GM18498 (cell line): Measurements from ENCODE around the gene TMEM239.
"Not testable (repeated sequence)": the region's sequence is repeated elsewhere in the genome, so short reads cannot be mapped to it uniquely, and the experiment has no call there.

Experiments
- ATAC-seq: cut with Tn5 transposase; IDR thresholded peaks from one replicate; pipeline ENCODE4 v1.9.1; 2021; ENCODE audit warnings: mild to moderate bottlenecking, moderate library complexity; ENCODE audit not compliant: unreplicated experiment

The TMEM239 gene

GRCh38 chr20:2816030-2816582, at the start of gene TMEM239:
Gene TMEM239 (plus strand): TSS chr20:2816364. CDS start chr20:2816555, 191 bp downstream.
- no peak for ATAC-seq

DNA sequence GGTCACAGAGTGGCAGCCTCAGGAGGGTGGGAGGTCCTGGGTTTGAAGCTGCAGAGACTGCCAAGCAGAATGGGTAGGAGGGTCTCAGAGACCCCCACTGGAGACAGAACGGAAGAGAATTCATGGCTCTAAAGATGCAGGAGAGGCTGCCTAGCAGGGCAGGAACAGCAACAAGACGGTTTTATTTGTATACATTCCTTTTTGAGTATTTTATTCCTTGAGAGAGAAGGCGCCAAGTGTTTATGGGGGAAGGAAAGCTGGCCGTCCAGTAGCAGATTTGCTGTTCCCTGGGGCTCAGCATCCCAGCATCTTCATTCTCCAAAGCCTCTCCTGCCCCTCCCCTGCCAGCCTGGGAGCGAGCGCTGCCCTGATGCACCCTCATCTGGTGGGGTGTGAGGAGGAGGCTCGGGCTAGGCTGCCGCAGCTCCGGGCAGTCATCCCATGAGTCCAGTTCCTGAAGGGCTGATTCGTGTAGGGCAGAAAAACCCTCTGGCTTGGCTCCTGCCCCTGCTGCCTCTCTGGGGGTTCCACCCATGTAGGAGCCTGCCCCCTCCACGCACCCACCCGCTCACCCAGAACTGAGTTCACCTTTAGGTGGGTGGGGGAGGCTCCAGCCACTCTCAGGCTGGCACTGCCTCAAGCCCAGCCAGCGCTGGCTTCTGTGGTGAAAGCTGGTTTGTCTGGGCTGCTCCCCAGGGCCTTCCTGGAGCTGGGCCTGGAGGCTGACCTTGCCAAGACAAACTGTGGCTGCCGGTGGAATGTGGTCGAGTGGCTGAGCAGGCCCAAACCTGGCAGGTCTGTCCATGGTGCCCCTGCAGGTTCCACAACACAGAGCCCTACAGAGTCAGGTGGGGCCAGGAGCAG, 48.2 kb upstream of the TMEM239 start:
- ATAC-seq, result no peak

DNA sequence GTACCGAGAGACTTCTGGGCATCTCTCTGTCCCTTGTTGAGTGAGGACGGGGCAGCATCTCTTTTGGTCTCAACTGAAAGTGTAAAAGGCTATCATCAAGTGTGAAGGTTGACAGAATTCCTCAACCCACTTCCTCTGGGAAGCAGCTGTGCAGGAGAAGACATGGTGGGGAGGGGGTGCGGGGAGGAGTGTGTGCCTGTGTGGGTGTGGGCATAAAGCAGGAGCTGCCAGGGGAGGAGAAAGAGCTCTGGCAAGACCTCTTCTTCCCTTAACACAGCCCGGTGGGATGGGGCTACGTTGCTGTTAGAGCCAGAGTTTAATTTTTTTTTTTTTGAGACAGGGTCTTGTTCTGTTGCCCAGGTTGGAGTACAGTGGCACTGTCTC, 47.5 kb upstream of the TMEM239 start:
- ATAC-seq, result no peak

- ATAC-seq, result not testable (repeated sequence)
Observed at GRCh38 chr20:2770091-2770490, 46.1 kb upstream of the TMEM239 start.

GRCh38 chr20:2771631-2772080, 44.5 kb upstream of the TMEM239 start:
- ATAC-seq, result no peak

DNA sequence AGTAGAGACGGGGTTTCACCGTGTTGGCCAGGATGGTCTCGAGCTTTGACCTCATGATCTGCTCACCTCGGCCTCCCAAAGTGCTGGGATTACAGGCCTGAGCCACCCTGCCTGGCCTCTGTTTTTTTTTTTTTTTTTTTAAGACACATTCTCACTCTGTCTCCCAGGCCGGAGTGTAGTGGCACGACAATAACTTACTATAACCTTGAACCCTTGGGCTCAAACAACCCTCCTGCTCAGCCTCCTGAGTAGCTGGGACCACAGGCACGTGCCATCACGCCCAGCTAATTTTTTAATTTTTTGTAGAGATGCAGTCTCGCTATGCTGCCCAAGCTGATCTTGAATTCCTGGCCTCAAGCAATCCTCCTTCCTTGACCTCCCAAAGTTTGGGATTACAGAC, 42.4 kb upstream of the TMEM239 start:
- ATAC-seq, result no peak

DNA sequence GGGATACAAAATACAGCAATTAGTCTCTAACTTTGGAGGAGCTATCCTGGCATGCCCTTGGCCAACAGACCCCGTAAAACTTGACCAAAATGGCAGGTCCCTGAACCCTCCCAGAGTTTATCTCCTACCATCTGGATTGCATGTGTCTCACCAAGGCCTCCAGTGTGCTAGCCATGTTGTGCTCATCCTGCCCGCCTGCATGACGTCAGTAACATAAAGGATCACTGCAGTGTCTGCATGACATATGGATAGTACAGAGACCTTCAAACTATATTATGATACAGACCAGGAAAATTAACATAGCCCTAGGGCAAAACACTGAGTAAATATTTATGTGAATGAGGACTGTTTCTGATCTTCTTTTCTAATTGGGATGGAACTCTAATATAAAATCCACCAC, 41.0 kb upstream of the TMEM239 start:
- no peak for ATAC-seq

DNA sequence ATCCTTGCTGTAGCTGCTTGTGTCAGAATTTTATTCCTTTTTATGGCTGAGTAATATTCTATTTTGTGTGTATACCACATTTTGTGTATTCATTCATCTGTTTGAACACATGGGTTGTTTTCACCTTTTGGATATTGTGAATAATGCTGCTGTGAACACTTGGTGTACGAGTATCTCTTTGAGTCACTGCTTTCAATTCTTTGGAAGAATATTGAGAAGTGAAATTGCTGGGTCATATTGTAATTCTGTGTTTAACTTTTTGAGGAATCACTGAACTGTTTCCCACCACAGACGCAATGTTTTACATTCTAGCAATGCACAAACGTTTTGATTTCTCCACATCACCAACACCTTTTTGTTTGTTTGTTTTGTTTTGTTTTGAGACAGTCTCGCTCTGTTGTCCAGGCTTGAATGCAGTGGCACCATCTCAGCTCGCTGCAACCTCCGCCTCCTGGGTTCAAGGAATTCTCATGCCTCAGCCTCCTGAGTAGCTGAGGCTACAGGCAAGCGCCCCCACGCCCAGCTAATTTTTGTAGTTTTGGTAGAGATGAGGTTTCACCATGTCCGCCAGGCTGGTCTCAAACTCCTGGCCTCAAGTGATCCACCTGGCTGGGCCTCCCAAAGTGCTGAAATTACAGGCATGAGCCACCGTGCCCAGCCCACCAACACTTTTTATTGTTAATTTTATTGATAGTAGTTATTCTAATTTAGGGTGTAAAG, 37.4 kb upstream of the TMEM239 start:
- no peak for ATAC-seq

DNA sequence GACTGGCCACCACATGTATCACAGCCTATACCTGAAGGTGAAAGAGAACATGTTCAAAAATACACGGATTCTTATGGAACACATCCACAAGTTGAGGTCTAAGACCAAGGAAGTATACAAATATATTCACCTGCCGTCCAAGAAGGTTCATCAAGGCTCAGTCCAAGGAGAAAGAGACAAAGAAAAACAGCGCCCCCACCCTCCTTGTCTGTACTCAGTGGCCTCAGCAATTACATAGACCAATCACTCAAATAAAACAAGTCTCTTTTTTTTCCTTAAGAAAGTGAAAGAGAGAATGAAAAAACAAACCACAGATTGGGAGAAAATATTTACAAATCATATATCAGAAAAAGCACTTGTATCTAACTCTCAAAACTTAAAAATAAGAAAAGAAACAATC, 35.2 kb upstream of the TMEM239 start:
- ATAC-seq, result no peak

DNA sequence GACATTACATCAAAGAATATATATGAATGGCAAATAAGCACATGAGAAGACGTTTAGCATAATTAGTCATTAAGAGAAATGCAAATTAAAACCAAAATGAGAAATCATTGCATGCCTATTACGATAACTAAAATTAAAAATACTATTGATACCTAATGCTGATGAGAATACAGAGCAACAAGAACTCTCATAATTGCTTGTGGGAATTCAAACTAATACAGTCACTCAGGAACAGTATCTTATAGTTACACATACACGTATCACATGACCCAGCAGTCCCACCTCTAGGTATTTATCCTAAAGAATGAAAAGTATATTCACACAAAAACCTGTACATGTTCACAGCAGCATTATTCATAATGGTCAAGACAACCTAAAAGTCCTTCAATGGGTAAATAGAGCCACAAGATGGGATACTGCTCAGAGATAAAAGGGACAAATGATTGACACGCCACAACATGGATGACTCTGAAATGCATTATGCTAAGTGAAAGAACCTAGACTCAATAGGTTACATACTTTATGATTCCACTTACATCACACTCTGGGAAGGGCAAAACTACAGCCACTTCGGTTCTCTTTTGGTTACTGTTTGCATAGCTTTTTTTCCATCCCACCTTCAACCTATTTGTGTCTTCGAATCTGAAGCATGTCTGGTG, 32.1 kb upstream of the TMEM239 start:
- ATAC-seq, result no peak

- no peak for ATAC-seq
Observed at GRCh38 chr20:2793471-2793870, 22.7 kb upstream of the TMEM239 start.

GRCh38 chr20:2794202-2794748, 21.9 kb upstream of the TMEM239 start:
- no peak for ATAC-seq

DNA sequence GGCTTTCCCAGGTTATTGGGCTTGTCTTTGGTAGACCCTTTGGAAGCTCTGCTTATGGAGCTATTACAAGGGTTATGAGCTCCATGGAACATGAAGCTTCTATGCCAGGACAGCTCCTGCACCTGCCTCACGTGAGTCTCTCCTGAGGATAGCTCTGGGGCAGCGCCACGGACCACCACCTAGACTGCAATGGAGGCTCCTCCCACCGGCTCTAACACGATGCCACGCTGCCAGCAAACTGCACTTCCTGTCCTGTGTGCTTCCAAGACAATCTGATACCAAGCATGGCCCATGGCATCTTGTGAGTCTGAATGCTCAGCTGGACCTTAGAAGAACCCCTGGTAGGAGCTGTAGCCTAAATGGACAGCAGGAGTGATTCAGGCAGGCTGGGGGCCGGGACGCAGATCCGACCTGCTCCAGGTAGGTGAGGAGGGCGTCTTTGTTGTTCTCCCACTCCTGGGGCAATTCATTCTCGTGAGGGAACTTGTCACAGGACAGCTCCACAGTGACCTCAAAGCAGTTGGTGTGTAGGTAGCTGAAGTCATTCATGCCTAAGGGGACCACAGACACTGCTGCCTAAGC, 21.2 kb upstream of the TMEM239 start:
- ATAC-seq, result no peak

DNA sequence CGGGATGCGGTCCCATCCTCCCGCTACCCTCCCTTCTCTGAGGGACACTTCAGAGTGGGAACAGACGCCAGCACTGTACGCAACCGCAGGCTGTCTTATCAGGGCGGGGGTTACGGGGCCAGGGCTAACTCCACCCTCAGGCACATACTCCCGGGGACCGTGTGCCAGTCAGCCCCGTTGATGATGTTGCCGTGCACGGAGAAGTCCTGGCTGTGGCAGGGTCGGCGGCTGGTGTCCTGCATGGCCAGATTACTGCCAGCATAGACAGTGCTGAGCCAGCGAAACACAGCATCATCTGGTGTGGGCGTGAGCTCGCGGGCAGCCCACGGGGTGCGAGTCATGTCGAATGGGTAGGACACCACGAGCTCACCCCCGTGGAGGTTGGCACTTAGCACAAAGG, 20.7 kb upstream of the TMEM239 start:
- ATAC-seq, result no peak

GRCh38 chr20:2796011-2796660, 20.0 kb upstream of the TMEM239 start:
- ATAC-seq, result no peak

GRCh38 chr20:2797136-2797983, 18.8 kb upstream of the TMEM239 start:
- ATAC-seq, result no peak

GRCh38 chr20:2798095-2798805, 17.9 kb upstream of the TMEM239 start:
- ATAC-seq, result no peak

GRCh38 chr20:2798814-2799213, 17.4 kb upstream of the TMEM239 start:
- ATAC-seq, result no peak

GRCh38 chr20:2799271-2799670, 16.9 kb upstream of the TMEM239 start:
- no peak for ATAC-seq
